Cardiac fibroblast (primary cell): ENCODE results near the gene MAP3K5.
A peak's percentile ranks its signal among the peaks of the same experiment; 100 is the strongest.
"Not testable (repeated sequence)": the region's sequence is repeated elsewhere in the genome, so short reads cannot be mapped to it uniquely, and the experiment has no call there.

Source experiments
- DNase-seq, 2 donors: peaks; one replicate each; pipeline versions ENCODE4 v3.0.0 to v3.0.0-alpha.2; 2010; ENCODE audit warnings: low read depth in 2 of 2
- H3K4me3 ChIP-seq, 2 donors: replicated peaks in 1 of 2; 1 replicate in 1 of 2; 2 replicates in 1 of 2; pipeline ENCODE4 v1.5.1; 2011; ENCODE audit warnings: low read depth in 2 of 2, low read length in 2 of 2, mild to moderate bottlenecking in 2 of 2, moderate library complexity in 1 of 2
- TF ChIP-seq, protein P1 (sequence below): IDR thresholded peaks from one replicate; pipeline ENCODE4 v1.5.1; 2011; ENCODE audit warnings: low read depth, mild to moderate bottlenecking, low read length, inconsistent platforms

MAP3K5 gene

DNA sequence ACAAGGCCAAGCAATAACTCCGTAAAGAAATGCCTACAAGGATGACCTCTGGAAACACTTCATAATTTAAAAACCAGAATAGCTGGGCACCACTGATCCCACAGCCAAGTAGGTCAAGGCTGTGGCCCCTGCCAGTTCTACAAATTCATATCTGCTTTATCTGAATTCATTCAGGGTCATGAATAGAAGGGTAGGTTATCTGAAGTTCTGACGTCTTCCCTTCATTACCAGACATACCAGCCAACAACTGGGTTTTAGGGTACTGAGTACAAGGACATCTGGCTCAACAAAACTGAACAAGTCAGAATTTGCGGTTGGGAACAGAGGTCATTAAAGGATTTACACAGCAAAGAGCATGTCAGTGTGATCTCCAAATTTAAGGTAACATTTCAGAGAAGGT lies 26.0 kb downstream of the MAP3K5 start:
- TF ChIP-seq, protein P1, sequence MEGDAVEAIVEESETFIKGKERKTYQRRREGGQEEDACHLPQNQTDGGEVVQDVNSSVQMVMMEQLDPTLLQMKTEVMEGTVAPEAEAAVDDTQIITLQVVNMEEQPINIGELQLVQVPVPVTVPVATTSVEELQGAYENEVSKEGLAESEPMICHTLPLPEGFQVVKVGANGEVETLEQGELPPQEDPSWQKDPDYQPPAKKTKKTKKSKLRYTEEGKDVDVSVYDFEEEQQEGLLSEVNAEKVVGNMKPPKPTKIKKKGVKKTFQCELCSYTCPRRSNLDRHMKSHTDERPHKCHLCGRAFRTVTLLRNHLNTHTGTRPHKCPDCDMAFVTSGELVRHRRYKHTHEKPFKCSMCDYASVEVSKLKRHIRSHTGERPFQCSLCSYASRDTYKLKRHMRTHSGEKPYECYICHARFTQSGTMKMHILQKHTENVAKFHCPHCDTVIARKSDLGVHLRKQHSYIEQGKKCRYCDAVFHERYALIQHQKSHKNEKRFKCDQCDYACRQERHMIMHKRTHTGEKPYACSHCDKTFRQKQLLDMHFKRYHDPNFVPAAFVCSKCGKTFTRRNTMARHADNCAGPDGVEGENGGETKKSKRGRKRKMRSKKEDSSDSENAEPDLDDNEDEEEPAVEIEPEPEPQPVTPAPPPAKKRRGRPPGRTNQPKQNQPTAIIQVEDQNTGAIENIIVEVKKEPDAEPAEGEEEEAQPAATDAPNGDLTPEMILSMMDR, result no peak
- no peak overlapping the region for H3K4me3 ChIP-seq
- DNase-seq, result no peak

- DNase-seq, result no peak
- H3K4me3 ChIP-seq, result no peak overlapping the region
- TF ChIP-seq, protein P1, result no peak
Measured at GRCh38 chr6:136764517-136764993, 27.7 kb downstream of the MAP3K5 start.

- no peak overlapping the region for H3K4me3 ChIP-seq
- TF ChIP-seq, protein P1, result no peak
- DNase-seq, result no peak
Measured at GRCh38 chr6:136763716-136764516, 28.4 kb downstream of the MAP3K5 start.

DNA sequence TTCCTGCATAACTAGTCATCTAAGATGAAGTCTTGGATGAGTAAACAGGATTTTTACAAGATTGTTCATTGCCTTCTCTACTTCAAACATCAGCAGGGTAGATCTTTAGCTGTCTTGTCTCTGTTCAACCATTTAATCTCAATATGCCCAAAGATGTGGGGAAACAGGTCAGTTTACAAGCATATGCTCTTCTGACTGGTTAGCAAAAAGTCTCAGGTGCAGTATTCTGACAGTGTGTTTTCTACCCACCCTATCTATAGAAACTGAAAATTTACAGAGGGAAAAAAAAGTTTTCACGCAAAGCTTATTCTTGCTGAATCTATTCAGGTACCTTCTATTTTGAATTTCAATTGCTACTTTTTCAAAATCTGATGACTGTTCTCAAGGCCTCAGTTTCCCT lies 29.0 kb downstream of the MAP3K5 start:
- TF ChIP-seq, protein P1, result no peak
- no peak for DNase-seq
- H3K4me3 ChIP-seq, result no peak overlapping the region

DNA sequence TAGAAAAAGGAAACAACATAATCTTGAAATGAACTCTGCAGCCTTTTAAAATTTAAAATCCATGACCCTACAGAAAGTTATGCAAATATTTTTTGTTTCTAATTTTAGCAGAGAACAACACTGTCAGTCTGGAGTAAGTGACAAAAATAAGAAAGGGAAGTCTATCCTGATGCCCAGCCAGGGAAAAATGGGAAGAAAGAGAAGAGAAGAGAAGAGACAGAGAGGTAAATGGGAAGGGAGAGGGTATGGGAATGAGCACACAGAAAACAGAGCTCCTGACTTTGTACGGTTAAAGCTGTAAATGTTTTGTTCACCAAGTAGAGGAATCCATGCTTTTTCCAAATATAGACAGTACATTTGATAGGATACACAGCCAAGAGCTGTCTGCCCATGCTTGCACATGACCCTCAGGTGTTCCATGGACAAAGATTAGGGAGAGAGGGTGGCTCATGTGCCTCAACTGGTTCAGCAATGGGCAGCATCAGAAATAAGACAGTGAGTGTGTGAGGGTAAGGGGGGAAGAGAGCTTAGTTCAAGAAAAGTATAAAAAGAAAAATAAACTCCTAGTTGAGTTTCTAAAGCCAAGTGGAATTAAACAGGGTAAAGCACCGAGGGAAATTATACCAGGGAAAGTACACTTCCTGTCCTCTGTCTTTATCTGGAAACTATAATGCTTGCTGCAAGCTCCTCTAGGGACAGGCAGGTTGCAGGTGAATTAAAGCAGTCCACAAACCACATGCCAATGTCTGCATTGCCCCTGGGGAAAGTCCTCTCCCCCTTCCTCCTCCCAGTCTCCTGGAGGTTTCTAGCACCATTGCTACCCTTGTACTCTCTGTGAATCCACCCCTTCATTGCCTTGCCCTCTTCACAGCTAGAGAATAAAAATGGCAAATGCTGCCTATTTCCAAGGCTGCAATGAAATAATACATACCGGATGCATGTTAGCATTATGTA lies 30.0 kb downstream of the MAP3K5 start:
- H3K4me3 ChIP-seq, result no peak overlapping the region
- TF ChIP-seq, protein P1, result no peak
- no peak for DNase-seq

- TF ChIP-seq, protein P1, result no peak
- H3K4me3 ChIP-seq, result peak overlapping the region in 1 of 2 donors; percentile 7
- DNase-seq, result peak; percentile 42 to 70
Measured at GRCh38 chr6:136761227-136761922, 30.9 kb downstream of the MAP3K5 start.

GRCh38 chr6:136760781-136761180 lies 31.5 kb downstream of the MAP3K5 start:
- H3K4me3 ChIP-seq, result not testable (repeated sequence)
- peak in 1 of 2 donors; percentile 53 for DNase-seq
